Activated CD4-positive, alpha-beta T cell treated with anti-CD3 and anti-CD28 coated beads for 24 hours (primary cell): ENCODE data around the gene GDAP2.

Experiments used
- DNase-seq, 2 donors: peaks; one replicate each; pipeline ENCODE4 v3.0.0-alpha.2; 2020; ENCODE audit warnings: low read depth in 2 of 2

GDAP2 gene

DNA sequence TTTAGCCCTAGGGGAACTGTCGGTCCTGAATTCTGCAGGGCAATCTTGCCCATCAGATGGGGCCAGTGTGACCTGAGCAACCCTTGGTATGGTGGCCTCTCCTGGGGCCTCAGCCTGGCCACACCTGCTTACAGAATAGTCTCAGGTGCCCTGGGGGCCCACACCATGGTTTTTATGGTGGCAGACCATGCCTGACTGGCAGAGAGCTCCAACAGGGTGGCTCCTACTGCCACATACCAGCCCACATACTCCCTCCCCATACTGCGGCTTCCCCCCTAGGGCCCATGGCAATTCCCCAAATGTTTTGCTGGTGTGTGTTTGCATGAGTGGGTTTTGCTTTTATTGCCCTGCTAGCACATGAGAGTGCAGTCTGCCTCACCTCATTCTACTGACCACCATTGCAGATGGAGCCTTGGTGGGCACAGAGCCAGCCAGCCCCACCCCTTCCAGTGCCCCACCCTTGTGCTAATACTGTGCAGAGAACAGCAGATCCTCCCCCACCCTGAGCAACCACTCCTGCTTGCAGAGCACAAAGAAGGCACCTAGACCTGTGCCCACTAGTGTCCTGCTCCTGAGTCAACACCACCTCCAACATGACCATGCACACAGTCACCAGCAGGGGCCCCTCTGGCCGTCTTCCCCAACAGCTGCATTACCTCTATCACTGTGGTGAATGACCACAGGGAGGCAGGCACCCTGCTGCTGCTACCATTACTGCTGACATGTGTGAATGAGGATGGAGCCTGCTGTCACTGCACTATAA lies 86.8 kb downstream of the GDAP2 start:
- DNase-seq: no peak

- DNase-seq: no peak
Measured at GRCh38 chr1:117841117-117841650, 88.2 kb downstream of the GDAP2 start.

- DNase-seq: no peak
Measured at GRCh38 chr1:117838911-117839310, 90.5 kb downstream of the GDAP2 start.

GRCh38 chr1:117836069-117836468 lies 93.4 kb downstream of the GDAP2 start:
- no peak for DNase-seq

DNA sequence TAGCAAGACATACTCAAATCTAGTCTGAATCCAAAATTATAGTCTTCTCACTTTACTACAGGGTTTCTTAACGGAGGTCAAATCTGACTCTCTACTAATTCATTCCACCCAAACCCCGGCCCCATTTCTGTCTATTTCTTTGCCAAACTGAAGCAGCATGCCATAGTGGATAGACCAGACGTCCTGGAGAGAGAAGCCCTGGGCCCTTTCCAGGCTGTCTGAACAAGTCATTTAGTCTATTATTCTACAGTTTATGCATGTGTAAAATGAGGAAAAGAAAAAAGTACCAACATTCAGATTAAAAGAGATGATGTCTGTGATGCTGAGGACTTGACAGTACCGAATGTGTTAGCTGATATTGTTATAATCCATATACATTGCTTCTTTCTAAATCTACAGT lies 95.0 kb downstream of the GDAP2 start:
- DNase-seq: no peak

DNA sequence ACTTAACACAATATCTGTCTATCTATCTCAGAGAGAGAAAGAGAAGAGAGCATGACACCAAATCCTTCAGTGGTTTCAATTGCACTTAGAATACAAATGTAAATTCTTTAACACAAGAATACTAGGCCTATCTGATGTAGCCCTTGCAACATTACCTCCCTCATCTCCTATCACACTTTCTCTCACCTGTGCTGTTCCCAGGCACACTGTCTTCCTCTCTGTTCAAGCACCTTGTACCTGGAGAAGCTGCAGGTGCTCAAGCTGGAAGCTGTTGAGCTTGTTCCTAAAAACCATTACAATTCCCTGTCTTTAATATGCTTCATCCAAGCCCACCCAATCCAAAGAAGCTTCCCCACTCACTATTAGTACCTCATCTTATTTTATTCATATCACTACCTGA lies 97.0 kb downstream of the GDAP2 start:
- DNase-seq: no peak

- DNase-seq: no peak
Measured at GRCh38 chr1:117830222-117830621, 99.2 kb downstream of the GDAP2 start.

DNA sequence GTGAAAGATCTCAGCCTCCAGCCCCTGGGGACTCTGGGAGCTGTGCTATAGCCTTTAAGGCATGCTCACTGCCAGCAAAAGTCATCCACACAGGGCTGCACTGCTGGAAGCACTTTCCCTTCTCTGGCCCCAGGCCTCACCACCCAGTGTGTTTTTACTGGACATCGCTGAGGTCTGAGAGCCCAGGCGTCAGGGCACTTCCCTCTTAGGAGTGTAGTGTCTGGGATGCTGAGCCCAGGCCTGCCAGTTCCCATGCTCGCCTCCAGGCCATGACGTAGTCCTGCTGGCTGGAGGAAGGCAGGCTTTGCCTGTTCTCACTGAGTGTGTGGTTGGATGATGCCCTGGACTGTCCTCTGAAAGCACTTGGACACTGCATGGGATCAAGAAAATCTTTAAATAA lies 101.2 kb downstream of the GDAP2 start:
- no peak for DNase-seq

- no peak for DNase-seq
Measured at GRCh38 chr1:117826540-117827078, 102.8 kb downstream of the GDAP2 start.

DNA sequence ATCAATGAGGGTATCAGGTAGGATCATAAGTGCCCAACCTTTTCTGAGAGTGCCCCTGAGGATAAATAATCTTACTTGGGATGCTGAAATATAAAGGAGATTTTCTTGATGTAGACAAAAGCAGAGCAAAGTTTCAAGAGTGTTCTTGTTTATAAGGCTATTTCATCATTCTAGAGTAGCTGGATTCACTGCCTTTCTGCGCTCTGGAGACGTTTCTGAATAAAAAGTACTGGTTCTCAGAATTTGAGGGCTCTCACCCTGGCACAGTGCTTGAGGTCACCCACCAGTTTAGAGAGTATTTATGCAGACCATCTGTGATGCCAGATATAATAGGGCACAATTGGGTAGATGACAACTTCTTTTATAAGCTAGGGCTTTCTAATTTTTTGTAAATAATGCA lies 103.3 kb downstream of the GDAP2 start:
- DNase-seq: no peak

DNA sequence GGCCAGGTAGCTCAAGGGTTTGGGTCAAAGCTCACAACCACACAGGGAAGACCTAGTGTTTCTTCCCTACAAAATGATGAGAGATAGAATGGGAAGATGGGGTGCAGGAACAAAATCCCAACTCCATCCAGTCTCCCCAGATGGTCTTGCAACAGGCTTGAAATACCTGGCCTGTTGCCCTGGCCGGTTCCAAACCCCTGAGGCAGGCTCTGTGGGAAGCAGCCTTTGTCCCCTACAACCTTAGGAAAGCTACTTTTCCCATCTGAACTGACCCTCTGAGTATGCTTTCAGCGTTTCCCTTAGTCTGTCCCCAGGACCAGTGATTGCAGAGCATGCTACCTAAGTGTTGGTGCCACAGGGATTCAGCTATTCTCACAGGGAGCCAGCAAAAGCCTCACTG lies 104.0 kb downstream of the GDAP2 start:
- DNase-seq: no peak

- no peak for DNase-seq
Measured at GRCh38 chr1:117824616-117825015, 104.8 kb downstream of the GDAP2 start.

- DNase-seq: no peak
Measured at GRCh38 chr1:117821774-117822482, 107.5 kb downstream of the GDAP2 start.

DNA sequence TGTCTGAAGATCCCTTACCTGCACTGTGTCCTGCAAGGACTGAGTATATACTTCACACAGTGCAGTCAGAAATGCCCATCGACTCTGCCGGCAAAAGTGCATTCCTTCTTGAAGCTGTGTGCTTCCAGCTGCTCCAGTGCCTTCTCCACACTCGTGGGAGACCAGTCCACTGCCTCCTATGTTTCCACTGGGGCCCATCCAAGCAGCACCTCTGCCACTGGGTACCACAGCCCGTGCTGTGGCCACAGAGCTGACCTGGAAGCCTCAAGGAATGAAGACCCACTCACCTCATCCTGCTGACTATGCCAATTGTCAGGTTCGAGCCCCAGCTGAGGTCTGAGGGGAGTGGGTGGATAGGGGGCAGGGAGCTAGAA lies 108.1 kb downstream of the GDAP2 start:
- no peak for DNase-seq

DNA sequence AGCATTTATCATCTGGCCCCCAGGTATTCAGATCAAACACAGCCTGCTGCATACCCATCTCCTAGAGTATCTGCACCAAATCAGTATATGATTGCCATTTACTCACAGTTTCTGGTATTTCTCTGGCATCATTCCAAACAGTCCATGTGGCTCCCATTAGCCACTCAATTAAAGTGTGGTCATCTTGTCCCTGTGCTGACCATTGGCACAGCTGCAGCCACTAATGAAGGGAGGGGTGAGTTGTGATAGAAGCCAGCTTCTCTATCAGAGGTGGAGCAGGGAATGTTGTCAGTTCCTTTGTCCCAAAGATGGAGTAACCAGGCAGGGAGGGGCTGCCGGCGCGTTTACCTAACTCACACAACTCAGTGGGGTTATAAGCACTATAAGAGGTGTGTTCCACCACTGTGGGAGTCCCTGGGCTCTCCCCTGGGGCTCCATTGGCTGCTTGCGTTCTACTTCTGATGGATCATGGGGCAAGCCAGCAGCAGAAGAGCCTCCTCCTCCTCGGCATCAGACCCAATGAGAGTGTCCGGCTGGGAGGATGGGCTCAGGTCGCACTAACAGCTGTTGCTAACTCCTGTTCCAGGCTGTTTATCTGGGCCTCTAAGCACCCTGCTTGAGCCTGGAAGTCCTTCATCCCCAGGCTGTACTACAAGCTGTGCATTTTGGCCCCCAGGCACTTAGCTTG lies 108.6 kb downstream of the GDAP2 start:
- DNase-seq: no peak

GRCh38 chr1:117820096-117820495 lies 109.3 kb downstream of the GDAP2 start:
- no peak for DNase-seq

GRCh38 chr1:117819301-117819700 lies 110.1 kb downstream of the GDAP2 start:
- DNase-seq: no peak

DNA sequence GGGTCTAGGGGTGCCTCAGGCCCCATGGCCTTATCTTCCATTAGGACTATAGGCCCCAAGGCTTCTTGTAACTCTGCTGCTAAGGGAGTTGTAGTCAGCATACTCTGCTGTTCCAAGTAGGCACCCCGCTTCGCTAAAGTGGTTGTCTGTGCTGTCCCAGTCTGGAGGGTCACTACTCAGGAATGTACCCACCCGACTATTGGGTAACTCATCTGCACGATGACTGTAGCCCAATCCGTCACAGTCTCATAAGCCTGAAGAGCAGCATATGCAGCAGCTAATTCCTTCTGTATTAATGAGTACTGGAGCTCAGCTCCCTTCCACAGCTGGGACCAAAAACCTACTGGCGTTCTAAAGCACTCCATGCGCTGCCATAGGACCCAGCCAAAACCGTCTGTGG lies 111.0 kb downstream of the GDAP2 start:
- no peak for DNase-seq

GRCh38 chr1:117817629-117818028 lies 111.8 kb downstream of the GDAP2 start:
- no peak for DNase-seq

GRCh38 chr1:117815926-117816325 lies 113.5 kb downstream of the GDAP2 start:
- DNase-seq: no peak

DNA sequence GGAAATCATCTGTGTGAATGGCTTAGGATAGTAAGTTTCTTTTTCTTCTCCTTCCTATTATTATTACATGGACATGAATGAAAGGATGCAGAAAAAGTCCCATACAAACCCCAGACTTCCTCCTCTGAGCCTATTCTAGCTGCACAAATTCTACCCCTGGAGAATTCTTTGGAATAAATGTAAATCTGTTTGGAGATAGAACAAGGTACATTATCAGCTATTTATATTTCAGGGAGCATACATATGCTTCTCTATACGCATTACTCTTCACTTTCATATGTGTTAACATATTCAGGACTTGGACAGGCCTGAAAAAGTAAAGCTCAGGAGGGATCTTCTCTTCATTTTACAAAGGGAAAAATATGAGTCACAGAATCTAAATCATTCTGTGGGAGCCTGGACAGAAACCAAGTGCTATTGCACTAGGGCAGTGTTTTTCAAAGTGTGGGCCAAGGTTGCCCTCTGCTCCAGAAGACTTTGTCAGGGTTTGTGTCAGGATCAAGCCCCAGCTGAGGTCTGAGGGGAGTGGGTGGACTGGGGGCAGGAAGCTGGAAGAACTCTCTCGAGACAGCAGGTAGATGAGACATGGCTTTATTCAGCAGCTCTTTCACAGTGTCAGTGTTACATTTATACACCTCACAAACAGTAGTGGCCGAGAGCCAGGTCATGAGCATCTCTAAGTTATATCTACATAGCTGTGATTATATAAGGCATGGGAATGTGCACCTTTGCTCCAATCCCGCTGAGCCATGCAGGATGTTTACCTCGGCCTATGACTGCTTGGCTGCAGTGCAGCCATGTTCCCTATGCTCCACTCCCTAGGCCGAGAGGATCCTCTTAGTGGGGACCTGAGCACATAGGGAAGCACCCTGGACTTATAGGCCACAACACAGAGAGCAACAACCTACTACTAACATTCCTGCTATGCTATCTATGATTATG lies 114.3 kb downstream of the GDAP2 start:
- no peak for DNase-seq
